Umbilical cord (tissue), 2 donors: ENCODE results near the gene COX7A2. TPM values are rescaled to one million over a fixed set of nuclear protein-coding genes. Genes with fewer than 3 reads are reported as not detected.

ENCODE experiments used
- DNase-seq: peaks from one replicate; pipeline ENCODE4 v3.0.0-alpha.2; 2015; ENCODE audit warnings: low spot score
- total RNA-seq: library from RNA; depleted of rRNA; stranded (reverse); fragments of >200 nt; gene quantifications from one replicate; pipeline ENCODE4 v1.2.3, GENCODE V29; 2014; ENCODE audit warnings: low replicate concordance; ENCODE audit not compliant: insufficient read depth

Gene COX7A2
- 50.3 TPM for total RNA-seq

- DNase-seq: peak; percentile 99
Measured at GRCh38 chr6:75243333-75244062, at the start of gene COX7A2. Gene COX7A2 (minus strand): TSS chr6:75243801. CDS start chr6:75243734, 67 bp downstream.

GRCh38 chr6:75292555-75292954 lies 49.0 kb upstream of the COX7A2 start:
- DNase-seq: no peak

- no peak for DNase-seq
Measured at GRCh38 chr6:75291744-75292143, 48.1 kb upstream of the COX7A2 start.

- DNase-seq: no peak
Measured at GRCh38 chr6:75291331-75291730, 47.7 kb upstream of the COX7A2 start.

- no peak for DNase-seq
Measured at GRCh38 chr6:75290136-75290945, 46.7 kb upstream of the COX7A2 start.

GRCh38 chr6:75288023-75288422 lies 44.4 kb upstream of the COX7A2 start:
- DNase-seq: no peak

GRCh38 chr6:75287424-75287823 lies 43.8 kb upstream of the COX7A2 start:
- DNase-seq: no peak

GRCh38 chr6:75286955-75287354 lies 43.4 kb upstream of the COX7A2 start:
- DNase-seq: no peak

GRCh38 chr6:75285283-75285639 lies 41.7 kb upstream of the COX7A2 start:
- DNase-seq: no peak

- DNase-seq: peak; percentile 100
Measured at GRCh38 chr6:75284632-75285282, 41.2 kb upstream of the COX7A2 start, which contains the start of gene TMEM30A. Gene TMEM30A (minus strand): TSS chr6:75284792. CDS start chr6:75284638, 154 bp downstream.

GRCh38 chr6:75283907-75284631 lies 40.5 kb upstream of the COX7A2 start:
- peak; percentile 20 for DNase-seq

GRCh38 chr6:75282706-75283105 lies 39.1 kb upstream of the COX7A2 start:
- DNase-seq: no peak

GRCh38 chr6:75281653-75282052 lies 38.1 kb upstream of the COX7A2 start:
- DNase-seq: no peak

- DNase-seq: no peak
Measured at GRCh38 chr6:75280131-75280855, 36.7 kb upstream of the COX7A2 start.

GRCh38 chr6:75279418-75279817 lies 35.8 kb upstream of the COX7A2 start:
- DNase-seq: no peak

GRCh38 chr6:75278474-75279077 lies 35.0 kb upstream of the COX7A2 start:
- DNase-seq: no peak

GRCh38 chr6:75275067-75275466 lies 31.5 kb upstream of the COX7A2 start:
- DNase-seq: no peak

GRCh38 chr6:75273009-75273408 lies 29.4 kb upstream of the COX7A2 start:
- no peak for DNase-seq

GRCh38 chr6:75272145-75272840 lies 28.7 kb upstream of the COX7A2 start:
- no peak for DNase-seq

- DNase-seq: no peak
Measured at GRCh38 chr6:75268988-75269354, 25.4 kb upstream of the COX7A2 start.
